NT2/D1 (cell line): ENCODE measurements around the gene OPCML.

Source experiments
- DNase-seq: peaks from one replicate; pipeline ENCODE4 v3.0.0-alpha.2; 2011; ENCODE audit warnings: low read depth, low spot score
- H3K27me3 ChIP-seq: 2 replicates; pipeline ENCODE4 v1.6.0; 2011; ENCODE audit warnings: mild to moderate bottlenecking; ENCODE audit not compliant: insufficient read length, insufficient read depth
- H3K36me3 ChIP-seq: 2 replicates; pipeline ENCODE4 v1.6.1; 2011; ENCODE audit warnings: mild to moderate bottlenecking, low read length, mixed read lengths; ENCODE audit not compliant: insufficient read depth, insufficient read length
- H3K4me1 ChIP-seq: 2 replicates; pipeline ENCODE4 v1.5.1; 2011; ENCODE audit not compliant: insufficient read depth, insufficient read length
- H3K4me3 ChIP-seq: 2 replicates; pipeline ENCODE4 v1.5.1; 2011; ENCODE audit warnings: low read depth; ENCODE audit not compliant: insufficient read length
- H3K9ac ChIP-seq: 2 replicates; pipeline ENCODE4 v1.6.0; 2011; ENCODE audit warnings: low read depth; ENCODE audit not compliant: insufficient read length
- H3K9me3 ChIP-seq: 2 replicates; pipeline ENCODE4 v1.5.1; 2011; ENCODE audit warnings: mild to moderate bottlenecking, low read length; ENCODE audit not compliant: insufficient read depth
- SUZ12 ChIP-seq: IDR thresholded peaks from 2 replicates; pipeline ENCODE4 v1.6.1; 2011; ENCODE audit not compliant: insufficient read length, insufficient read depth; ENCODE audit errors: extremely low read depth
- YY1 ChIP-seq: IDR thresholded peaks from 2 replicates; pipeline ENCODE4 v1.6.1; 2011; ENCODE audit not compliant: insufficient read length, insufficient read depth
- ZNF274 ChIP-seq: IDR thresholded peaks from 2 replicates; pipeline ENCODE4 v1.6.1; 2011; ENCODE audit warnings: mild to moderate bottlenecking, low read depth, low read length

OPCML gene

DNA sequence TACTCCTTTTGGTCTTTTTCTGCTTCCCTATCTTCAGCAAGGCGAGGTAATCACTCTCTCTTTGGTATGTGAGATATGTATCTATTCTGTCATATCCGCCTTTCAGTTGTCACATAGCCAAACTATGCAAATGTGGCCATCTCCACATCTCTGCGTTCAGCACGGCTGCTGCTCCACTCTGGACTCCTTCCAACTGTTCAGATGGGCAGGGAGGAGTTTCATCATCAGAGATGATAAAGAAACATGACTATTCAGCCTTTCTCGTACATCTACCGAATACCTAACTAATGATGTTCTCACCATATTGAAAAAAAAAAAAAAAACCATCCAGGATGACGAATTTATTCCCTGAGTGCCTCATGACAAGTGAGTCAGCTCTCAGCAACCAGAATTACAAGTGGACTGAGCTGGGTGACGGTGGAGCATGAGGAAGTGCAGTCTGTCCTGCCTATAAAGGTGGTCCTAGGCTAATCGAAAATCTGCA, 899.6 kb downstream of the OPCML start:
- no peaks in the 10 kb centered on the region for H3K36me3 ChIP-seq
- H3K4me3 ChIP-seq: no peak overlapping the region
- TF ChIP-seq ZNF274: no peak
- TF ChIP-seq SUZ12: no peak
- no peak for TF ChIP-seq YY1
- H3K27me3 ChIP-seq: no peaks in the 10 kb centered on the region
- no peak for DNase-seq
- H3K9ac ChIP-seq: no peak overlapping the region
- H3K4me1 ChIP-seq: no peaks in the 10 kb centered on the region
- H3K9me3 ChIP-seq: no peaks in the 10 kb centered on the region

DNA sequence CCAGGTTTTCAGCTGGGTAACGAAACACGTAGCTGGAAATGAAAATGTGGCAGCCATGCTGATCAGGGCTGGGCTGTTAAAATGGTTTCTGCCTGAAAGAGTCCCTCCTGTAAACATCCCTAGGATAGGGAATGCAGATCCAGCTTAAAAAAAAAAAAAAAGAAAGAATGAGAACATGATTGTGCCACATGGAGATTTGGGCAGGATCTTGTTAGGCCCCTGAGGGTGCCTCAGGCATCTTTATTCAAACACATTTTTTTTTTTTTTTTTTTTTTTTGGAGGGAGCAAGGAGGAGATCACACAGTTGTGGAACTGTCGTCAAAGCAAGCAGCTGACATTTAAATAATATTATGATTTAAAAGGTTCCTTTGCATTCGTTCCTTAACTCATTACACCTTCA, 900.3 kb downstream of the OPCML start:
- DNase-seq: no peak
- no peak for TF ChIP-seq ZNF274
- TF ChIP-seq YY1: no peak
- no peak for TF ChIP-seq SUZ12
- no peak overlapping the region for H3K4me3 ChIP-seq

DNA sequence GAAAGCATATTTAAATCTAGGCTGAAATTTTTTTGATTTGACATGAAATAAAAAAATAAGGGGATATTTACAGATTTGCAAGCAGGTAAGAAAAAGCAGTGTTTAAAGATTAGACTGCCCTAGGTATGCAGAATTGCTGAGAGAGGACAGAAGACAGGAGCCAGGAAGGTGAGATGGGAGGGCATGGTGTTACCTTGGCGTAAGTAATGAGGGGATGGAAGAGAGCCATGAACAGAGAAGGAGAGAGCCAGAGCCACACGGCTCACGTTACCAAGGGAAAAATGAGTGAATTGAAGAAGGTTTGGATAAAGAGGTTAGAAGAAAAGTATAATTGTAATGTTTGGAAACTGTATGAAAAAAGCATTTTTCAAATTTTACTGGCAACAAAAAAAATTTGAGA, 904.3 kb downstream of the OPCML start:
- no peaks in the 10 kb centered on the region for H3K27me3 ChIP-seq
- no peaks in the 10 kb centered on the region for H3K36me3 ChIP-seq
- H3K9ac ChIP-seq: no peak overlapping the region
- H3K9me3 ChIP-seq: no peaks in the 10 kb centered on the region
- no peak for DNase-seq
- no peaks in the 10 kb centered on the region for H3K4me1 ChIP-seq
- no peak overlapping the region for H3K4me3 ChIP-seq
- TF ChIP-seq ZNF274 (no peak), SUZ12 (no peak), YY1 (no peak)

More for the DNA sequence above, 900.3 kb downstream of the OPCML start:
- no peak overlapping the region for H3K9ac ChIP-seq
- no peaks in the 10 kb centered on the region for H3K27me3 ChIP-seq
- no peaks in the 10 kb centered on the region for H3K36me3 ChIP-seq
- H3K4me1 ChIP-seq: no peaks in the 10 kb centered on the region
- no peaks in the 10 kb centered on the region for H3K9me3 ChIP-seq

DNA sequence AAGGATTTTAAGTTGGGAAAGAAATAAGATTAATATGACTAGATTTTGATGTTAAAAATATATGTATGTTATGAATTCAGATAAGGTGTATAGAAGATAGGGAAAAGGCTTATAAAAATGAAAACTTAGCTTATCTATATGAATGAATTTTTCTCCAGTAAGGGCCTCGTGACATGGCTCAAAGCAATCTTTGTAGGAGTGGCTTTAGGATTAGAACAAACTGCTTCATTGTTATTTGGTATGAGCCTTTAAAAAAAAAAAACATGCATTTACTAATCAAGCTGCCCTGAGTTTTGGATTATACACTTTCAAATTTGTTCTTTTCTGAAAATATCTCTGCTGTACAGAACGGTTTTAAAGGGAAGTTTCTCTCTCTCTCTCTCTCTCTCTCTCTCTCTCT, 905.9 kb downstream of the OPCML start:
- Histone ChIP-seq H3K9ac (no peak overlapping the region), H3K9me3 (no peaks in the 10 kb centered on the region), H3K27me3 (no peaks in the 10 kb centered on the region), H3K4me1 (no peaks in the 10 kb centered on the region), H3K36me3 (no peaks in the 10 kb centered on the region), H3K4me3 (no peak overlapping the region)
- DNase-seq: no peak
- TF ChIP-seq ZNF274 (no peak), YY1 (no peak), SUZ12 (no peak)

DNA sequence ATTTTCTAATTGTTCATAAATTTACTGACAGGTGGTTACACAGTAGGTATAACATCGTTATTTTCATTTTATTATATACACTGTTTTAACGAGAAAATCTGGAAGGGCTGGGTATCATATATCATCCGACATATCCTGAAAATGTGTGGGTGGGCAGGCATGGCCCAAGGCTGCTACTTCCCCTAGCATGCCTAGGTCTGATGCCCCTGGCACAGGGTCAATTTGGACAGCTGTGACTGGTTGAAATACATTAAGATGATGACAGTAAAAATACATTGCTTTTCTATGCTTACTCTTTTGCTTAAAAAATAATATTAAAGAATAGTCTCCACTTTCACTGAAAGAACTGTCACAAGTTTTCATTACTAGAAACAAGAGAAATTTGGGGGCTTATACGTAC, 908.8 kb downstream of the OPCML start:
- Histone ChIP-seq H3K4me1 (no peaks in the 10 kb centered on the region), H3K9me3 (no peaks in the 10 kb centered on the region), H3K36me3 (no peaks in the 10 kb centered on the region), H3K9ac (no peak overlapping the region), H3K4me3 (no peak overlapping the region), H3K27me3 (no peaks in the 10 kb centered on the region)
- no peak for DNase-seq
- TF ChIP-seq SUZ12 (no peak), ZNF274 (no peak), YY1 (no peak)

DNA sequence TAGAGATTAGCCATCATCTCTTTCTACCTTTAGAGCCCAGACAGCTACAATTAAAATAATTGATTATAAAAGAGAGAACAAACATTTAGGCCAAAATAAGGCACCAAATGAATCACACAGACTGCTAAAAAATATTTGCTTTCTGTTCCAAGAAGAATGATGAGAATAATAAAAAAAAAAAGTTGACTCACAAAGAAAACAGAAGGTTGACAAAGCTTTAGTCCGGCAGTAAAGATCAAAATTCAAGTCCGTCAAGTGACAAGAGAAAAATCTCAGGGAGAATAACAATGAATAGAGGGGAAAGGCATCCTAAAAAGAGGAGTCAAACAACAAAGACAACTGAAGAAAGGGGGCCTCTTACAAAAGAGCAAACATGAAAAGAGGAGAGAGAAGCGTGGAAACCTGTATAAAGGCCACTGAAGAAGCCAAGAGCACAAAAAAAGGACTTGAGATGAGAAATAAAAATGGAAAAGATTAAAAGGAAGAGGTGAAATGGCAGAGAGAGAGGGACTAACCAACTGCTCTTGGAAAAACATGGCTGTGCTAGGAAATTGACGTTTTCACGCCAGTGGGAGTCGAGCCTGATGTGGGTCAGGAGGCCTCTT, 910.2 kb downstream of the OPCML start:
- no peak overlapping the region for H3K4me3 ChIP-seq
- TF ChIP-seq YY1 (no peak), ZNF274 (no peak), SUZ12 (no peak)
- no peaks in the 10 kb centered on the region for H3K9me3 ChIP-seq
- DNase-seq: no peak
- no peak overlapping the region for H3K9ac ChIP-seq
- H3K4me1 ChIP-seq: no peaks in the 10 kb centered on the region
- no peaks in the 10 kb centered on the region for H3K27me3 ChIP-seq
- no peaks in the 10 kb centered on the region for H3K36me3 ChIP-seq

DNA sequence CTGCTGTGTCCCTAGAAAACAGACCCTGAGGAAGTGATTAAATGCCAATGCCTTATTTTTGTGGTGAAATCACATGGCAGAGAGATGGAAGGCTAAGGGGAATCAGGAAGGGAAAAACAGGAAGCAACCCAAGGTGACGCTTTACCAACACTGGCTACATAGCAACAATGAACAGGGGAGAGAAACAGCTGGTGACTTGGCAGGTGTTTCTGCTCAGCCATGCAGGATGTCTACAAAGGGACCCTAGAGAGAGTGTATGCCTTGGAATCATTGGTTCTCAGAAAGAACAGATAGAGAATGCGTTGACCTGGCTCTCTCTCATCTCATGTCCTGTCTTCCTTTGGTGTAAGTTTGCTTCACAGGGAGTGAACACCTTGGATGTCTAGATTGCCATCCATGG, 911.9 kb downstream of the OPCML start:
- no peak for DNase-seq
- H3K4me1 ChIP-seq: no peaks in the 10 kb centered on the region
- no peak for TF ChIP-seq ZNF274
- TF ChIP-seq SUZ12: no peak
- no peak for TF ChIP-seq YY1
- H3K27me3 ChIP-seq: no peaks in the 10 kb centered on the region
- no peak overlapping the region for H3K4me3 ChIP-seq
- H3K9ac ChIP-seq: no peak overlapping the region
- no peaks in the 10 kb centered on the region for H3K36me3 ChIP-seq
- H3K9me3 ChIP-seq: no peaks in the 10 kb centered on the region
